K562 (cell line): ENCODE results near the gene PTAR1. TPM values are rescaled to one million over a fixed set of nuclear protein-coding genes. Genes with fewer than 3 reads are reported as not detected.

Source experiments
- ATAC-seq: fragments of 200-7000 bp; cut with Tn5 transposase; 3 replicates; pipeline ENCODE4 v1.9.1; 2020; ENCODE audit warnings: moderate library complexity
- BruUV-seq: library from RNA; stranded (reverse); fragments of 400-500 nt; replicated peaks from 2 replicates; lab custom pipeline; 2021; lab: Mats Ljungman, UMichigan
- CTCF ChIA-PET: fragments of 300-600 bp; formaldehyde crosslinking; extraction: SDS; loops from one replicate; lab custom pipeline; 2021; ENCODE audit warnings: low intra/inter-chr PET ratio; lab: Yijun Ruan, JAX
- POLR2A ChIA-PET: fragments of 300-600, 350-650 bp; sonication (Branson Sonifier 250); formaldehyde crosslinking; extraction: SDS; loops from one replicate; lab custom pipeline; 2021; ENCODE audit warnings: antibody characterized with exemption, inconsistent platforms; lab: Yijun Ruan, JAX
- DNase-seq, 4 experiments: peaks; one replicate each; pipeline versions ENCODE4 v3.0.0 to v3.0.0-alpha.2; 2011 to 2018; ENCODE audit warnings: low spot score in 3 of 4, mixed read lengths in 3 of 4; ENCODE audit errors: extremely low read depth in 1 of 4
- FAIRE-seq: peaks from 2 replicates; lab custom pipeline; 2011; peaks lifted over from hg19 to GRCh38; lab: Jason Lieb, UNC
- H2AFZ ChIP-seq: 2 replicates; pipeline ENCODE4 v1.6.0; 2011; ENCODE audit warnings: low read depth, low read length, control low read depth, inconsistent platforms
- H3K27ac ChIP-seq: fragments of 200-600 bp; 3 replicates; pipeline ENCODE4 v1.8.0; 2011; ENCODE audit warnings: low read depth, mild to moderate bottlenecking, control low read depth, inconsistent platforms, low read length, moderate library complexity, mixed read lengths; ENCODE audit errors: extremely low read depth
- H3K27me3 ChIP-seq, 2 experiments: fragments of 300-600 bp in 1 of 2; 2 replicates in 1 of 2; 3 replicates in 1 of 2; pipeline versions ENCODE4 v1.6.0 to v1.8.0; 2011; ENCODE audit warnings: inconsistent platforms in 2 of 2, low read length in 2 of 2, mild to moderate bottlenecking in 1 of 2, mixed read lengths in 1 of 2, moderate library complexity in 1 of 2; ENCODE audit not compliant: control insufficient read depth in 2 of 2, insufficient read depth in 2 of 2
- H3K36me3 ChIP-seq: fragments of 300-600 bp; 3 replicates; pipeline ENCODE4 v1.8.0; 2011; ENCODE audit warnings: mild to moderate bottlenecking, low read length, inconsistent platforms; ENCODE audit not compliant: control insufficient read depth, insufficient read depth
- H3K4me1 ChIP-seq, 2 experiments: fragments of 200-600 bp in 1 of 2; replicated peaks in 1 of 2; 2 replicates in 1 of 2; 3 replicates in 1 of 2; pipeline versions ENCODE4 v1.5.1 to v1.8.0; 2011; ENCODE audit warnings: inconsistent platforms in 2 of 2, low read length in 2 of 2, mild to moderate bottlenecking in 1 of 2, mixed read lengths in 1 of 2, moderate library complexity in 1 of 2; ENCODE audit not compliant: control insufficient read depth in 2 of 2, insufficient read depth in 2 of 2
- H3K4me2 ChIP-seq: 2 replicates; pipeline ENCODE4 v1.6.1; 2011; ENCODE audit warnings: low read length, control low read depth, inconsistent platforms, mixed read lengths; ENCODE audit not compliant: insufficient read depth
- H3K4me3 ChIP-seq: fragments of 200-600 bp; sonication (generic), shearing (Covaris generic); 2 replicates; pipeline ENCODE4 v1.5.1; 2016; ENCODE audit warnings: control low read depth, inconsistent platforms
- H3K79me2 ChIP-seq: fragments of 200-600 bp; 3 replicates; pipeline ENCODE4 v1.8.0; 2011; ENCODE audit warnings: low read length, inconsistent platforms; ENCODE audit not compliant: control insufficient read depth, insufficient read depth
- H3K9ac ChIP-seq, 2 experiments: 2 replicates each; pipeline versions ENCODE4 v1.6.0 to v1.6.1; 2011; ENCODE audit warnings: low read depth in 2 of 2, low read length in 2 of 2, control low read depth in 1 of 2, inconsistent platforms in 1 of 2, mild to moderate bottlenecking in 1 of 2, mixed read lengths in 1 of 2; ENCODE audit not compliant: insufficient read depth in 1 of 2
- H3K9me1 ChIP-seq: one replicate; pipeline ENCODE4 v1.6.0; 2011; ENCODE audit warnings: inconsistent platforms, mild to moderate bottlenecking, low read length, moderate library complexity; ENCODE audit not compliant: control insufficient read depth, insufficient read depth
- H3K9me3 ChIP-seq: replicated peaks from 2 replicates; pipeline ENCODE4 v1.5.1; 2011; ENCODE audit warnings: low read depth, low read length, inconsistent platforms; ENCODE audit not compliant: control insufficient read depth, insufficient read depth
- H4K20me1 ChIP-seq: replicated peaks from 2 replicates; pipeline ENCODE4 v1.6.1; 2011; ENCODE audit warnings: low read length, inconsistent platforms, mixed read lengths; ENCODE audit not compliant: control insufficient read depth, insufficient read depth
- C11orf30 ChIP-seq: fragments of 450-650 bp; IDR thresholded peaks from 2 replicates; pipeline ENCODE4 v1.6.1; 2016; ENCODE audit warnings: low read depth, mild to moderate bottlenecking
- MAFF ChIP-seq: IDR thresholded peaks from 2 replicates; pipeline ENCODE4 v1.6.1; 2012; ENCODE audit warnings: low read length, improper control_type of control experiment
- MAFG ChIP-seq: fragments of 450-650 bp; conservative IDR thresholded peaks from 2 replicates; pipeline ENCODE4 v1.6.1; 2016; ENCODE audit warnings: missing genetic modification characterization, missing compliant biosample characterization
- MAFK ChIP-seq: IDR thresholded peaks from 2 replicates; pipeline ENCODE4 v1.6.1; 2011; ENCODE audit warnings: low read length, improper control_type of control experiment
- XRCC3 ChIP-seq: fragments of 450-650 bp; IDR thresholded peaks from 2 replicates; pipeline ENCODE4 v1.6.1; 2017; ENCODE audit warnings: mild to moderate bottlenecking, moderate library complexity
- ZNF134 ChIP-seq: fragments of 250-450 bp; sonication (Bioruptor Pico); conservative IDR thresholded peaks from 2 replicates; pipeline ENCODE4 v1.4.0; 2020
- ZNF316 ChIP-seq: fragments of 450-650 bp; IDR thresholded peaks from 2 replicates; pipeline ENCODE4 v1.6.1; 2016
- WGBS: fragments of 100-300 bp; shearing (Covaris generic); methylation state at CpG from one replicate; pipeline ENCODE4 v1.1.6; 2016; ENCODE audit warnings: low coverage, mixed read lengths; ENCODE audit not compliant: insufficient coverage; ENCODE audit errors: missing lambda C conversion rate; 5-methylcytosine and 5-hydroxymethylcytosine counted together
- in situ Hi-C: fragments of 300-500 bp; cut with MboI; formaldehyde crosslinking; loops from 4 replicates; pipeline ENCODE4 v1.15.0; 2018; ENCODE audit warnings: inconsistent platforms, mixed read lengths
- intact Hi-C: fragments of 100-400 bp; cut with micrococcal nuclease; formaldehyde crosslinking; loops from 2 replicates; pipeline ENCODE4 v1.14.2; 2022
- polyA plus RNA-seq, 8 experiments: library from polyadenylated mRNA; depleted of rRNA in 4 of 8; stranded (reverse) in 5 of 8; unstranded in 3 of 8; fragments of >200 nt; fragmentation: Nextera tagmentation in 2 of 8; fragmentation: Illumina TruSeq in 1 of 8; extraction: Ambion mirVana in 2 of 8; extraction: Trizol in 1 of 8; gene quantifications; 2 replicates each; pipeline versions ENCODE4 v1.2.1 to v1.2.3, GENCODE V29; 2011 to 2014; ENCODE audit warnings: inconsistent platforms in 1 of 8, missing spikeins in 1 of 8
- total RNA-seq, 7 experiments: library from RNA; depleted of rRNA in 6 of 7; stranded (reverse); fragments of >200 nt in 6 of 7; fragmentation: Illumina TruSeq in 2 of 7; extraction: Trizol in 2 of 7; gene quantifications; 2 replicates each; pipeline versions ENCODE4 v1.2.1 to v1.2.3, GENCODE V29; 2011 to 2021; ENCODE audit warnings: low replicate concordance in 1 of 7
- TF ChIP-seq, protein P1 (sequence below): fragments of 450-650 bp; IDR thresholded peaks from 2 replicates; pipeline ENCODE4 v1.6.1; 2016; ENCODE audit warnings: antibody characterized with exemption

The PTAR1 gene
- total and polyA plus RNA-seq, 9 of the 15 experiments (the other 6 are each of a cell fraction or from before 2014, with no cell fraction given), result 10.1 to 48.0 (median 28.0) TPM

DNA sequence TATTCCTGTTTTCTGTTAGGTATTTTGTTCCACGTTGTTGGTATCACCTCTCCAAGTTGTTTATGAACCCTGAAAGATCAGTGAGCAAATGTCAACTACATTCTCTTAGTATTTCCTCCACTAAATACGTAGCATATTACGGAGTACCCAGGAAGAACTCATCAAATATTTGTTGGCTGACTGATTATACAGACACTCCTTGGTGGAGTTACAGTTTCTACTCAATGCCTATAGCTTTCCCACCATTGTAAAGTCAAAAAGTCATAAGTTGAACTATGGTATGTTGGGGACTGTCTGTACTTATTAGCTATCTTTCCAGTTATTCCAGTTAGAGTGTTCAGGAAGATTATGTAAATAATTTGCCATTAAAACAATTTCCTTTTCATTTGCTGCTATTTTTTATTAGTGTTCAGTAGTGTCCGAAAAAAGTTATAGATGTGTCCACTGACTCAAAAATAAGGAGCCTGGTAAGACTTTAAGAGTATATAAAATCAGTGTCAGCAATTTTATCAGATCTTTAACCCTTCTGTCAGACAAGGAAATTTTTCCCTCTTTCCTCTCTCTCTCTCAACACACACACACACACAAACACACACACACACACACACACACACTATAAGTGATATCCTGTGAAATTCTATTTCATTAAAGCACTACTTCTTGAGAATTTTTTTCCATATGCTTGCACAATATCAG is 80.8 kb downstream of the PTAR1 start:
- no peaks in the 10 kb centered on the region for H3K9me1 ChIP-seq

More for the DNA sequence above, 80.8 kb downstream of the PTAR1 start:
- no TSS peak for BruUV-seq
- Histone ChIP-seq H3K4me2 (no peak overlapping the region), H3K27me3 (no peaks in the 10 kb centered on the region; a peak in 1 of 5 replicates), H3K27ac (no peak overlapping the region), H3K36me3 (no peaks in the 10 kb centered on the region), H2AFZ (no peak overlapping the region), H3K9me3 (no peaks in the 10 kb centered on the region), H4K20me1 (no peaks in the 10 kb centered on the region), H3K4me3 (no peak overlapping the region), H3K9ac (no peak overlapping the region), H3K4me1 (no peaks in the 10 kb centered on the region), H3K79me2 (no peaks in the 10 kb centered on the region)
- ATAC-seq, result no peak
- no peak for DNase-seq
- CTCF ChIA-PET, result no interaction called here
- intact Hi-C loops (no loop called here), in situ Hi-C loops (no loop called here)
- FAIRE-seq, result no peak
- 0% methylated on average over 4 of the region's 4 CpGs for WGBS
- TF ChIP-seq XRCC3 (no peak), ZNF134 (CRISPR knock-in tag) (no peak), C11orf30 (peak; percentile 63; the same call in 1 of the 2 replicates), MAFK (peak; percentile 21; the same call in 1 of the 2 replicates), MAFG (tag) (peak; percentile 55), MAFF (peak; percentile 18; the same call in 1 of the 2 replicates), ZNF316 (peak; percentile 82)
- TF ChIP-seq, protein P1, sequence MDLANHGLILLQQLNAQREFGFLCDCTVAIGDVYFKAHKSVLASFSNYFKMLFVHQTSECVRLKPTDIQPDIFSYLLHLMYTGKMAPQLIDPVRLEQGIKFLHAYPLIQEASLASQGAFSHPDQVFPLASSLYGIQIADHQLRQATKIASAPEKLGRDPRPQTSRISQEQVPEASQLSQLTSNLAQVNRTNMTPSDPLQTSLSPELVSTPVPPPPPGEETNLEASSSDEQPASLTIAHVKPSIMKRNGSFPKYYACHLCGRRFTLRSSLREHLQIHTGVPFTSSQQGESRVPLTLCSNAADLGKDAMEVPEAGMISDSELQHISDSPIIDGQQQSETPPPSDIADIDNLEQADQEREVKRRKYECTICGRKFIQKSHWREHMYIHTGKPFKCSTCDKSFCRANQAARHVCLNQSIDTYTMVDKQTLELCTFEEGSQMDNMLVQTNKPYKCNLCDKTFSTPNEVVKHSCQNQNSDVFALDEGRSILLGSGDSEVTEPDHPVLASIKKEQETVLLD, result no peak
- POLR2A ChIA-PET, result no interaction called here
